OCI-LY7 (cell line): ENCODE results near the gene KAT7. TPM values are rescaled to one million over a fixed set of nuclear protein-coding genes. Genes with fewer than 3 reads are reported as not detected.

Experiments
- BruUV-seq: library from RNA; stranded (reverse); fragments of 400-500 nt; replicated peaks from 2 replicates; lab custom pipeline; 2021; lab: Mats Ljungman, UMichigan
- CTCF ChIA-PET: fragments of 300-600 bp; sonication (Branson Sonifier 250); formaldehyde crosslinking; loops from one replicate; lab custom pipeline; 2022; ENCODE audit warnings: antibody characterized with exemption; ENCODE audit not compliant: unreplicated experiment; lab: Charles Lee
- POLR2A ChIA-PET: fragments of 300-600 bp; sonication (Branson Sonifier 250); formaldehyde crosslinking; loops from one replicate; lab custom pipeline; 2022; ENCODE audit warnings: antibody characterized with exemption; lab: Charles Lee
- DNase-seq: peaks from one replicate; pipeline ENCODE4 v3.0.0-alpha.2; 2015; ENCODE audit warnings: low spot score
- H2AFZ ChIP-seq: fragments of 200-600 bp; sonication (generic), shearing (Covaris generic); 2 replicates; pipeline ENCODE4 v1.6.1; 2014; ENCODE audit warnings: mild to moderate bottlenecking, antibody characterized with exemption, low read length, moderate library complexity
- H3K27ac ChIP-seq: fragments of 200-600 bp; sonication (generic); 2 replicates; pipeline ENCODE4 v1.5.1; 2014; ENCODE audit warnings: mixed run types, low read depth, mild to moderate bottlenecking, moderate library complexity, low read length, inconsistent platforms; ENCODE audit not compliant: poor library complexity, severe bottlenecking
- H3K36me3 ChIP-seq: fragments of 200-600 bp; sonication (generic); 2 replicates; pipeline ENCODE4 v1.6.1; 2014; ENCODE audit warnings: mild to moderate bottlenecking, antibody characterized with exemption, low read length, moderate library complexity, mixed read lengths; ENCODE audit not compliant: insufficient read depth
- H3K4me1 ChIP-seq: fragments of 200-600 bp; sonication (generic); 2 replicates; pipeline ENCODE4 v1.5.1; 2014; ENCODE audit warnings: mild to moderate bottlenecking, low read length; ENCODE audit not compliant: insufficient read depth, poor library complexity, severe bottlenecking
- H3K4me2 ChIP-seq: fragments of 200-600 bp; sonication (generic); 2 replicates; pipeline ENCODE4 v1.6.1; 2014; ENCODE audit warnings: mild to moderate bottlenecking, low read length
- H3K4me3 ChIP-seq: fragments of 200-600 bp; sonication (generic); 2 replicates; pipeline ENCODE4 v1.5.1; 2014; ENCODE audit warnings: mild to moderate bottlenecking, low read depth, low read length; ENCODE audit not compliant: poor library complexity, severe bottlenecking
- H3K79me2 ChIP-seq: fragments of 200-600 bp; sonication (generic); 2 replicates; pipeline ENCODE4 v1.6.1; 2016; ENCODE audit warnings: low read depth, mild to moderate bottlenecking, low read length, moderate library complexity, mixed read lengths; ENCODE audit not compliant: insufficient read depth
- H3K9me2 ChIP-seq: fragments of 200-600 bp; sonication (generic); 2 replicates; pipeline ENCODE4 v1.6.1; 2016; ENCODE audit warnings: mild to moderate bottlenecking, low read length, mixed read lengths; ENCODE audit not compliant: insufficient read depth
- H3K9me3 ChIP-seq: fragments of 200-600 bp; sonication (generic); 2 replicates; pipeline ENCODE4 v1.6.1; 2014; ENCODE audit warnings: mild to moderate bottlenecking, mixed run types, low read length, mixed read lengths
- H4K20me1 ChIP-seq: fragments of 200-600 bp; sonication (generic); 2 replicates; pipeline ENCODE4 v1.6.1; 2014; ENCODE audit warnings: mild to moderate bottlenecking, antibody characterized with exemption, low read length, moderate library complexity, mixed read lengths; ENCODE audit not compliant: insufficient read depth
- EZH2phosphoT487 ChIP-seq: fragments of 200-600 bp; sonication (generic); IDR thresholded peaks from 2 replicates; pipeline ENCODE4 v1.6.1; 2018; ENCODE audit warnings: low read depth, borderline replicate concordance, mild to moderate bottlenecking, mixed run types, antibody characterized with exemption, low read length, moderate library complexity, mixed read lengths
- intact Hi-C: fragments of 100-400 bp; cut with micrococcal nuclease; formaldehyde crosslinking; loops from one replicate; pipeline ENCODE4 v1.10.0; 2022; ENCODE audit not compliant: unreplicated experiment
- total RNA-seq, 2 experiments: library from RNA; depleted of rRNA in 1 of 2; stranded (reverse); fragments of >200 nt in 1 of 2; shearing (Covaris generic) in 1 of 2; gene quantifications; 2 replicates each; pipeline ENCODE4 v1.2.3, GENCODE V29; 2014 to 2022
- TF ChIP-seq, protein P1 (sequence below): fragments of 200-600 bp; sonication (generic); conservative IDR thresholded peaks from 2 replicates; pipeline ENCODE4 v1.5.1; 2014; ENCODE audit warnings: mild to moderate bottlenecking, antibody characterized with exemption, low read length, moderate library complexity, mixed read lengths

KAT7 gene
- total RNA-seq, 2 experiments from 2014 or later = 43.3 to 70.3 TPM

DNA sequence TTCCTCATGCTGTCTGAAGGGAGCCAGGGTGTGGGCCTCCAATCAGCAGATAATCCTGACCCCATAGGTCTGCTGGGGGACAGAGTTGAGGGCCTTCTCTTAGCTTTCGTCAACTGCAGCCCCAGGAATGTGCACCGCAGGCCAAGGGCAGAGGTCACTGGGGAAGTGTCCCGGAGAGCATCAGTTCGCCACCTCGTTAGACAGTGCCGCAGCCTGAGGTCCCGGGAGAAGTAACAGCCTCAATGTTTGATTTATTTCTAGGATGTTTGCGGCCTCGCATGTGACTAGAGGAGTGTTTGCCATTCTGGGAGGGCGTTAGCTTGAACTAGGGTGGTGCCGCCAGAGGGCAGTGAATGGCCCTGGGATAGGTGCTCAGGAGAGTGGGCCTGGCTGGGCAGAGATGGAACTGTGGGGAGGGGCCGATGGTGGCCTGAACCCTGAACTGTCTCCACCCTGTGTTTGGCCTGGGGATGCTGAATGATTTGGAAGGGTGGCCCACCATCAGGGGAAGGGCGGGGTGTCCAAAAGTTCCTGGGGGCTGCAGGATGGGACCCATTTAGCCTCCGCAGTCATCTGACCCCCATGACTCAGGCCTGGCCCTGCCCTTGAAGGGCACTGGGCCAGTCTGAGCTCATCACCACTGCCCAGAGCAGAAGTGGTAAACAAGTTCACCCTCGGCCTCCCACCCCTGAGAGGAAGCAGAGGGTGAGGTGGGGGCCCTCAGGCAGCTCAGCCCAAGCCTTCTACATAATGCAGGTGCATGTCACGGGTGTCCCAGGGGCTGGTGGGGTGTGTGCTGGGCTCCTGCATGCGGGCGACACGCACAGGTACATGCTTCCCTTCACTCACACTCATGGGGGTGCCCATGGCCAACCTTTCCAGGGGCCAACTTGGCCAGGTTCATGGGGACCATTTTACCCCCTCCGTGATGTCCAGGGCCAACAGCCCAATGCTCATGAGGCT is 71.8 kb downstream of the KAT7 start:
- POLR2A ChIA-PET = no interaction called here
- no TSS peak for BruUV-seq

DNA sequence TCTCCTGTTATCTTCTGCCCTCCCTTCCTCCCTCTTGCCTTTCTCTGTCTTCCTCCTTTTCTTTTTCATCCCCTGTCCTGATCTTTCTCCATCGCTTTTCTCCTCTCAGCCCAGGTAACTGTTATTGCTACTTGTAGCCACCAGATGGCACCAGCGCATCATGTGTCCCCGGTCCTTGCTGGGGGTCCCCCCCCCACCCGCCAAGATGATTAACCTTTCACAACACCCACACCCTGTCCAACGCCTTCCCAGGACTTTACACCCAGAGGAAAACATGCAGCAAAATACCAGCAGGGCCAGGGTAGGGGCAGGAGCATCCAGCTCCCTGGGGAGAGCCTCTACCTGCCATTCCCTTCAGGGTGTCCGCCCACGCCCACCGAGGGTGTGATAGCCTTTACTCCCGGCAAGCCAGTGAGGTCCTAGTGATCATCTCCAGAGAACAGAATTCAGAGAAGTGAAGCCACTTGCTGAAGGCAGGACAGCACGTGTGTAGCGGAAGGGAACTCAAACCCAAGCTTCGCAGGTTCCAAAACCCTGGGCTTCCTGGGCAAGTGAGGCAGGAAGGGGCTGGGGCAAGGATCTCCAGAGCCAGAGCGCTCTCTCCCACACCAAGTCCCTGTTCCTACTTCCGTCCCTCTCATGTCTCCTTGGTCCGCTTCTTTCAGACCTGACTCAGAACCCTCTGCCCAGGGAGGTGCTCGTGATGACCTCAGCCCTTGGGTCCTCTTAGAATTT is 72.8 kb downstream of the KAT7 start:
- POLR2A ChIA-PET = no interaction called here
- no TSS peak for BruUV-seq
- no peaks in the 10 kb centered on the region for H3K9me3 ChIP-seq
- no peaks in the 10 kb centered on the region for H3K36me3 ChIP-seq
- no peaks in the 10 kb centered on the region for H3K79me2 ChIP-seq
- no peak overlapping the region for H3K4me2 ChIP-seq
- no peak overlapping the region for H2AFZ ChIP-seq
- no peak overlapping the region for H3K27ac ChIP-seq
- intact Hi-C loops = loop anchor here (1.0 kb wide), 2 partner anchors 137 to 226 kb away; no protein-coding TSS in a partner anchor
- peak; percentile 63 for DNase-seq
- no peak for TF ChIP-seq EZH2phosphoT487
- TF ChIP-seq, protein P1, sequence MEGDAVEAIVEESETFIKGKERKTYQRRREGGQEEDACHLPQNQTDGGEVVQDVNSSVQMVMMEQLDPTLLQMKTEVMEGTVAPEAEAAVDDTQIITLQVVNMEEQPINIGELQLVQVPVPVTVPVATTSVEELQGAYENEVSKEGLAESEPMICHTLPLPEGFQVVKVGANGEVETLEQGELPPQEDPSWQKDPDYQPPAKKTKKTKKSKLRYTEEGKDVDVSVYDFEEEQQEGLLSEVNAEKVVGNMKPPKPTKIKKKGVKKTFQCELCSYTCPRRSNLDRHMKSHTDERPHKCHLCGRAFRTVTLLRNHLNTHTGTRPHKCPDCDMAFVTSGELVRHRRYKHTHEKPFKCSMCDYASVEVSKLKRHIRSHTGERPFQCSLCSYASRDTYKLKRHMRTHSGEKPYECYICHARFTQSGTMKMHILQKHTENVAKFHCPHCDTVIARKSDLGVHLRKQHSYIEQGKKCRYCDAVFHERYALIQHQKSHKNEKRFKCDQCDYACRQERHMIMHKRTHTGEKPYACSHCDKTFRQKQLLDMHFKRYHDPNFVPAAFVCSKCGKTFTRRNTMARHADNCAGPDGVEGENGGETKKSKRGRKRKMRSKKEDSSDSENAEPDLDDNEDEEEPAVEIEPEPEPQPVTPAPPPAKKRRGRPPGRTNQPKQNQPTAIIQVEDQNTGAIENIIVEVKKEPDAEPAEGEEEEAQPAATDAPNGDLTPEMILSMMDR = peak; percentile 96
- H3K4me1 ChIP-seq = no peaks in the 10 kb centered on the region
- no peaks in the 10 kb centered on the region; the same call in 1 of the 2 replicates for H4K20me1 ChIP-seq
- no peak overlapping the region for H3K4me3 ChIP-seq
- CTCF ChIA-PET = no interaction called here
- H3K9me2 ChIP-seq = no peaks in the 10 kb centered on the region

More for the DNA sequence above, 71.8 kb downstream of the KAT7 start:
- Histone ChIP-seq H3K4me2 (no peak overlapping the region), H3K27ac (no peak overlapping the region), H3K9me3 (no peaks in the 10 kb centered on the region), H3K79me2 (no peaks in the 10 kb centered on the region), H3K9me2 (no peaks in the 10 kb centered on the region), H4K20me1 (no peaks in the 10 kb centered on the region; the same call in 1 of the 2 replicates), H2AFZ (no peak overlapping the region), H3K4me3 (no peak overlapping the region), H3K4me1 (no peaks in the 10 kb centered on the region), H3K36me3 (no peaks in the 10 kb centered on the region)
- TF ChIP-seq EZH2phosphoT487 = no peak
- TF ChIP-seq, protein P1 = no peak
- intact Hi-C loops = no loop called here
- no peak for DNase-seq
- CTCF ChIA-PET = no interaction called here
